RCC 7860 (cell line): ENCODE measurements around the gene DHDDS.

ENCODE experiments used
- DNase-seq: peaks from one replicate; pipeline ENCODE4 v3.0.0-alpha.2; 2015; ENCODE audit warnings: low spot score
- FAIRE-seq: peaks from 2 replicates; lab custom pipeline; 2012; peaks lifted over from hg19 to GRCh38; lab: Jason Lieb, UNC

DHDDS gene

DNA sequence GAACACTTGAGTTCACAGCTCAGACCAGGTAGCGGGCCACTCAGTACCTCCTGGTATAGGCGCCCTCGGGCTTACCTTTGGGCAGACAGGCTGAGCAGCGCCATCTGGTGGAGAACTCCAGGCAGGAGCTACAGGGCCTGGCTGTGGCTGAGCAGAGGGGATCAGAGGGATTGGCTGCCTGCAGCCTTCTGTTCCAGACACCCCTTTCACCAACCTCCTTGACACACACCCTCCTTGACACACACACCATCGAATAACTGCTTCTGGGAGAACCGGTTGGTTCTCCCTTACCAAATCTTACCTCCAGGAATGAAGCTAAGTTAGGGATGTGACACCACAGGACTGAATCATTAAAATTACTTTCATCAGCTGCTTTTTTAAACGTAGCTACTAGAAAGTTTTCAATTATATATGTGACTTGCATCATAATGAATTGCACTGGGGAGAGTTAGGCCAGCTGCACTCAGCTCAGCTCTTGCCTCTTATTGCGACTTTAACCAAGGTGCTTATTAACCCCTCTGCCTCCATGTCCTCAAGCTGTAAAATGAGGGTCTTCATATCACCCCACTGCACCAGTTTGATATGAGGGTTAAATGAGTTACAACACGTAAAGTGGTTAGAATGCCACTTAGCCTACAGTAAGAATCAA lies 14.9 kb upstream of the DHDDS start:
- no peak for FAIRE-seq

GRCh38 chr1:26418865-26419349 lies 13.2 kb upstream of the DHDDS start:
- DNase-seq (no peak), FAIRE-seq (no peak)

More for the DNA sequence above, 14.9 kb upstream of the DHDDS start:
- peak; percentile 46 for DNase-seq

DNA sequence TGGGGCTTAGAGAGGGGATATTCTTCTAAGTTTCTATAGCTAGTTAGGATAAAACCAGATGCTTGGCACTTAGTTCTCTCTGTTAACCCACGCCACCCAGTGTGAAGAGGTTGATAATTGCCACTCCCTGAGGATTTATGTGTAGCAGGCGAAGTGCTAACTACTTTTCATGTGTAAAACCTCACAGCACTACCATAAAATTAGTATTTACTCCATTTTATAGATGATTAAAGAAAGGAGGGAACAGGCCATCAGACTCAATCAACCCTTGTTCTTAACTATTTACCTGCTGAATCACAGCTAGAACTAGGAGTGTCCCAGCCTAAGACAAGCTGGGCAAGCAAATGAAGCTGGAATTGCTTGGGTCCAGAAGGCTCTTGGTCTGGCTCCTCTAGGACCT lies 12.6 kb upstream of the DHDDS start:
- no peak for FAIRE-seq

DNA sequence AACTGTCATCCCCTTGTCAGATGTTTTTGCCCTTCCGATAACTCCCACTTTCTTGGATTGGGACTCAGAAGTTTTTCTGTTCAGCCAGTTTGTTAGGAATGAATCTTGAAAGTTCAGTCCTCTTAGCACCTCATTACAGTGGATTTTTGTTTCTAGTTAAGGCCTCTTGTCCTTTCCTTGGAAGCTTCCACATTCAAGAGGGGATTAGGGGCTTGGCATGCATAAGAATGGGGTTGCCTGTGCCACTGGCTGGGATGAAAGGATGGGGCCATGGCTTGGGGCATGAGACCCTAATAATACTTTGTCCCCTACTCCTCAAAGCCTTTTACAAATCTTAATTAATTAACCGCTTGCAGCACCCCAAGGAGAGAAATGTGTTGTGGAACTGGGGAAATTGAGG lies 2.4 kb upstream of the DHDDS start:
- DNase-seq (no peak), FAIRE-seq (no peak)

More for the DNA sequence above, 12.6 kb upstream of the DHDDS start:
- no peak for DNase-seq

DNA sequence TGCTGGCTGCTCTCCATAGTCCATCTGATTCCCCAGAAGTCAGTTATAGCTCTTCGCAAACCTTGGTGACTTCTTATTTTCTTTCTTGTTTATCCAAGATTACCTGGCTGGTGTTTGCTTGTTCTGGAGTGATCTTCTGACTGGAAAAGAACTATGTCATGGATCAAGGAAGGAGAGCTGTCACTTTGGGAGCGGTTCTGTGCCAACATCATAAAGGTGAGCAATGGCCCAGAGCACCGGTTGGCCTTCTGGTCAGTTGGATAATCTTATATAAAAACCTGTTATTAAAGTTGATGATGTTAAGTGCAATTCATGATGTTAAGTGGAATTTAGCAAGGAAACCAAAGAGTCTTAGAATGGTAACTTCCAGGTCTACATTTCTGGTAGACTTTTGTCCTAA lies 672 bp downstream of the DHDDS start:
- FAIRE-seq (no peak), DNase-seq (no peak)

- FAIRE-seq: no peak
- DNase-seq: no peak
Measured at GRCh38 chr1:26434161-26434752, 2.1 kb downstream of the DHDDS start.

DNA sequence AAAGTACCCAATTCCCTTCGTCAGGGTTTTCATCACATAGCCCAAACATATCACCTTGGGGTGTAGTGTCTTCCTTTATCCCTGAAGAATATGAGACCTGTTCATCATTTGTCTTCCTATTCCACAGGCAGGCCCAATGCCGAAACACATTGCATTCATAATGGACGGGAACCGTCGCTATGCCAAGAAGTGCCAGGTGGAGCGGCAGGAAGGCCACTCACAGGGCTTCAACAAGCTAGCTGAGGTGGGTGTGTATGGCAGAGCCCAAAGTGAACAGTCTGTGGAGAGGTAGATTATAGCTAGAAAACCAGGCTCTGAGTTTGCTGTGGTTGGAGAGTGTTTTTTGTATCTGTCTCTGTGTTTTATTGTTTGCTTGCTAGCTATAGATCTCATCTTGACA lies 5.9 kb downstream of the DHDDS start:
- FAIRE-seq: no peak

GRCh38 chr1:26440259-26440658 lies 8.1 kb downstream of the DHDDS start:
- no peak for DNase-seq
- no peak for FAIRE-seq

More for the DNA sequence above, 5.9 kb downstream of the DHDDS start:
- no peak for DNase-seq

GRCh38 chr1:26449868-26450267 lies 17.7 kb downstream of the DHDDS start:
- DNase-seq (no peak), FAIRE-seq (no peak)

- no peak for FAIRE-seq
- DNase-seq: no peak
Measured at GRCh38 chr1:26450908-26451307, 18.8 kb downstream of the DHDDS start.

DNA sequence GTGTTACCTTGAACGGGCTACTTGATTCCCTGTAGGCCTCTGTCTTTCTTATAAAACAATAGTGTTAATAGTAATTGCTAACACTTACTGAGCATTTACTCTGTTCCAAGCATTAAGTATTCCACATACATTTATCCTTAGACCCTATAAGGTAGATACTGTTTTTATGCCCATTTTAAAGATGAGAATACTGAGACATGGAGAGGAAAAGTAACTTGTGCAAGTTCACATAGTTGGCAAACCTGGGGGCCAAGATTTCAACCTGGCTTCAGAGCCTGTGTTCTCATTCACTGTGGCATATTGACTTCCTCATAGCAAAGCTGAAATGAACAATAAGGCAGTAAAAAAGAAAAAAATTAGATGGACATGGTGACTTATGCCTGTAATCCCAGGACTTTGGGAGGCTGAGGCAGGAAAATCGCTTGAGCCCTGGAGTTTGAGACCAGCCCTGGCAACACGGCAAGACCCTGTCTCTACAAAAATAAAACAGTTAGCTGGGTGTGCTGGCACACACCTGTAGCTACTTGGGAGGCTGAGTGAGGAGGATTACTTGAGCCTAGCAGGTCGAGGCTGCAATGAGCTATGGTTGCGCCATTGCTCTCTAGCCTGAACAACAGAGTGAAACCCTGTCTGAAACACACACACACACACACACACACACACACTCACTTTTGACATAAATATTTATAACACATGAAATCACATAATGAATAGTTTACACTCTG lies 20.5 kb downstream of the DHDDS start:
- no peak for FAIRE-seq
- no peak for DNase-seq

- no peak for FAIRE-seq
- no peak for DNase-seq
Measured at GRCh38 chr1:26459148-26459547, 27.0 kb downstream of the DHDDS start.

GRCh38 chr1:26459573-26460031 lies 27.5 kb downstream of the DHDDS start:
- FAIRE-seq (no peak), DNase-seq (no peak)

- DNase-seq (no peak), FAIRE-seq (no peak)
Measured at GRCh38 chr1:26468911-26469310, 36.8 kb downstream of the DHDDS start.

- DNase-seq: no peak
- no peak for FAIRE-seq
Measured at GRCh38 chr1:26469558-26469957, 37.4 kb downstream of the DHDDS start.

DNA sequence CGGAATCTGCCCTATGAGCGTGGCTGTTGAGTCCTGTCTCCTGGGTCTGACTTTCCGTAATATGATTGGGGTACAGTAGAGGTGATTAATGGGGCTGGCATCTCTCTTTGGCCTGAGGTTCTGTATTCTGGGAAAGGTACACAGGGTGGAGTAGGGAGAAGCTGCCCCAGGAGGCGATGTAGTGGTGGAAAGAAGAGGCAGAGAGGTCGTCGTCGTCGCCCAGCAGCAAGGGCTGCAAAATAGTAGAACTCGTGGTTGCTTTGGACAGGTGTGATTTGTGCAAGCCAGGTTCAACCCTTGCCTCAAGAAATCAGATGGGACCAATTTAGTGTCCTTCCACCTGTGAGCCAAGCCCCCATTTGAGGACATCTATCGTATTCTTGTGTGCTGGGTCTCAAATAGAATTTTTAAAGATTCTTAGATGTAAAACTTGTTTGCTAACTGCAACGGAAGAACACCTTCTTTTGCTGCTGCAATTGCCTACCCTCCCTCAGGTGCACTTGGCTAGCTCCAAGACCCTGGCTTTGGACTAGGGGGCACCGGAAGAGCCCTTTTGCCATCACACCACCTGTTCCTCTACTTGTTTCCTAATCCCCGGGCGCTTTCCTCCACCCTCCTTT lies 38.9 kb downstream of the DHDDS start:
- DNase-seq: no peak

DNA sequence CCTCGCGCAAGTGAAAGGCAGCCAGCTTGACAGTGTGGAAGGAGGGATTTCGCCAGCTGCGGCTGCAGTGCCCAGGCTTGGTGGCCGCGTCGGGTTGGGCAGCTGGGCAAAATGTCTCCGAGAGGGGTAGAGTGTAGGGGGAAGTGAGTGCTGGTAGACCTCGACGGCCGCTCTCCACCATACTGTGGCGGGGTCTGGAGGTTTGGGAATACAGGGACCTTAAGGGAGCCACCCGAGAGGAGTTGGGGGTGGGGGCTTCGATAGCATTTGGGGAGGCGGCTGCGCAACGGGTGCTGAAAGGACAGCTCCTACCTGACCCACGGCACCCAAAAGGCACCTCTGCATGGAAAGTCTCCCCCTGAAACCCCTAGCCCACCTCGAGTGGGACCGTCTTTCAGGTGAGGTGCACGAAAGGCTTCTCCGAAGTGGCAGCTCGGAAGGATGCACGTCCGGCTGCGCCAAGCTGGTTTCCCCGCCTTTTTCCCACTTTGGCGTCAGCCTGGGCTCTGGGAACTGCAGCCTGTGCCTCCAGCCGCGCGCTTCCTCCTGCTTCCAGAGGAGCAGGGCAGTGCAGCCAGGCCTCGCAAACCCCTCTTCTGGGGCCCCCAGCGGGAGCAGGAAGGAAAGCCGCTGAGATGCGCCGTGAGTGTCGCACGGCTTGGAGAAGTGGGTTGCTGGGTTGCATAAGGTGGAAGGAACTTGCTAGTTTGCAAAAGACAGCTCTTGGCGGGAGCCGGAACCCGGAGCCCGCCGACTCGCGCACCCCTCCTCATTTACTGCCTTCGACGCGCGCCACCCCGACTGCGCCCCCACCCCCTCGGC lies 39.6 kb downstream of the DHDDS start:
- DNase-seq (peak; percentile 64), FAIRE-seq (no peak)

More for the DNA sequence above, 38.9 kb downstream of the DHDDS start:
- no peak for FAIRE-seq

DNA sequence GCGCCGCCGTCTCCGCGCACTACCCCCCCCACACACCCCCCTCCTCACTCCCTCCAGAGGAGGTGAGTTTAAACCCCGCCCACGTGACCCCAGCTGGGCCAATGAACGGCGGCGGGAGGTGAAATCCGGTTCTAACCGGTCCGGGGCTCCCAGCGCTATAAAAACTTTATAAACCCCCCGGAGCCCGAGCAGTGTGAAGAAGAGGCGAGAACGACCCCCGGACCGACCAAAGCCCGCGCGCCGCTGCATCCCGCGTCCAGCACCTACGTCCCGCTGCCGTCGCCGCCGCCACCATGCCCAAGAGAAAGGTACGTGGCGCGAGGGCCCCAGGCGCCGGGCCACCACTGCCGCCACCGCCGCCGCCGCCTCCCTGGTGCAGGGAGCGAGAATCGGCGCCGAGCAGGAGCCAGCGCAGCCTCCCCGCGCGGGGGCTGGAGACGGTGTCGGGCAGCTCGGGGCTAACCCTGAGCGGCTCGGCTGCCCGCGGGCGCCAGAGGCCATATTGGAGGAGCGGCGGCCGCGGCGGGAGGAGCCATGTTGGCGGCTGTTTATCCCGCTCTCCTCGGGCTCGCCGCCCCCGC lies 40.3 kb downstream of the DHDDS start, which contains the start of gene HMGN2:
Gene HMGN2, plus strand, starts transcription at position 121 of the 581 bp plus-strand sequence. Its CDS starts 173 bp downstream, at position 294.
- FAIRE-seq: no peak

GRCh38 chr1:26472901-26473845 lies 41.1 kb downstream of the DHDDS start:
- no peak for FAIRE-seq
- DNase-seq: peak; percentile 79

More for the DNA sequence above, 40.3 kb downstream of the DHDDS start, which contains the start of gene HMGN2:
- peak; percentile 82 for DNase-seq
